ENCODE measurements around the gene FIGLA.

DNA sequence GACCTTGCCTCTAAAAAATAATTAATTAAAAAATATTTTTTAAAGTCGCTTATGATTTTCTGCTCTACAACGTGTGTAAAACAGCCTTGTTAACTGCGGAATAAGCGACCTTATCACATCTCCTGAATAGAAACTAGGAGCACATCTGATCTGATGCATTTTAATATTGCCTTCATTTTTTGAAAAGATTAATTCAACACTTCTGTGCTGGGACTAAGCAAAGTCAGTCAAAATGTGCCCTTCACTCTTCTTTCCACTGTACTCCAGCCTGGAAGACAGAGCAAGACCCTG lies 17.3 kb upstream of the FIGLA start:
- TF ChIP-seq POLR2A (IDR thresholded peaks at IDR 0.05): no peak
- TF ChIP-seq, protein P1, sequence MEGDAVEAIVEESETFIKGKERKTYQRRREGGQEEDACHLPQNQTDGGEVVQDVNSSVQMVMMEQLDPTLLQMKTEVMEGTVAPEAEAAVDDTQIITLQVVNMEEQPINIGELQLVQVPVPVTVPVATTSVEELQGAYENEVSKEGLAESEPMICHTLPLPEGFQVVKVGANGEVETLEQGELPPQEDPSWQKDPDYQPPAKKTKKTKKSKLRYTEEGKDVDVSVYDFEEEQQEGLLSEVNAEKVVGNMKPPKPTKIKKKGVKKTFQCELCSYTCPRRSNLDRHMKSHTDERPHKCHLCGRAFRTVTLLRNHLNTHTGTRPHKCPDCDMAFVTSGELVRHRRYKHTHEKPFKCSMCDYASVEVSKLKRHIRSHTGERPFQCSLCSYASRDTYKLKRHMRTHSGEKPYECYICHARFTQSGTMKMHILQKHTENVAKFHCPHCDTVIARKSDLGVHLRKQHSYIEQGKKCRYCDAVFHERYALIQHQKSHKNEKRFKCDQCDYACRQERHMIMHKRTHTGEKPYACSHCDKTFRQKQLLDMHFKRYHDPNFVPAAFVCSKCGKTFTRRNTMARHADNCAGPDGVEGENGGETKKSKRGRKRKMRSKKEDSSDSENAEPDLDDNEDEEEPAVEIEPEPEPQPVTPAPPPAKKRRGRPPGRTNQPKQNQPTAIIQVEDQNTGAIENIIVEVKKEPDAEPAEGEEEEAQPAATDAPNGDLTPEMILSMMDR (IDR thresholded peaks at IDR 0.05): no peak
